HG03439 (cell line): ENCODE data around the gene PHYHD1.
"Not testable (repeated sequence)": the region's sequence is repeated elsewhere in the genome, so short reads cannot be mapped to it uniquely, and the experiment has no call there.

Source experiments
- ATAC-seq: cut with Tn5 transposase; IDR thresholded peaks from one replicate; pipeline ENCODE4 v1.9.1; 2021; ENCODE audit warnings: mild to moderate bottlenecking, moderate library complexity; ENCODE audit not compliant: unreplicated experiment

PHYHD1 gene

DNA sequence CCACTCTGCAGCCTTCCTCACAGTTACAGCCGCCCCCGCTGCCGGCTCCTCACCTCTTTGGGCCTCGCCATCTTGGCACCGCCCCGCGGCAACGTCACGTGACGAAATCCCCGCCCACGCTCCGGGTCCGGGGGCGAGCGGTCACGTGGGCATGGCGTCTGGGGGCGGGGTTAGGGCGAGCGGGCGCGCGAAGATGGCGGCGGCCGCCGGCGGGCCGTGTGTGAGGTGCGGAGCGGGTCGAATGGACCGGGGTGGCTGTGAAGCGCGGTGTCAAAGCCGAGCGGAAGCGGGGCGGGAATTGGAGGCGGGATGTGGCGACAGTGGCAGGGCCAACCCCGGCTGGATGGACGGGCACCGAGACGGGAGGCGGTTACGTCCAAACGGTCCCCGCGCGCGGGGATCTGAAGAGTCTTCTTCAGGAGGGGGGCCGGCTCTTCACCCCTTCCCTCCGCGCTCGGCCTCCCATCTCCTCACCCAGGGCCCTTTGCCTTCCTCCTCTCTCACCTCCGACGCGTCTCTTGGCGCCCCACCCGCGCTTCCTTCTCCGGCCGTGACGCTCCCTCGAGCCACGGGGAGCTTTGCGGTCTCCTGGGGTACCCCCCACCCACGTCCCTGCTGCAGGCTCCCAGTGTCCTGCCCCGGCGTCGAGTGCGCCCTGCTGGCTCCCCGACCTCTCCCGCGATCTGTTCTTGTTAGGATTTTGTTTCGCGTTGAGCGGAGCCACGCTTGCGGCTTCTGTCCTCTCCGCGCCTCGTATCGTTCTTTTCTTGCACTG is 26.9 kb downstream of the PHYHD1 start, which contains the start of the genes DOLK and NUP188:
TSS of gene DOLK (minus strand) at position 77 of the 775 bp plus-strand sequence. CDS start 300 bp downstream, outside the sequence.
TSS of gene NUP188 (plus strand) at position 173 of the 775 bp plus-strand sequence. CDS start at position 194, 21 bp downstream.
- peak; percentile 78 for ATAC-seq

DNA sequence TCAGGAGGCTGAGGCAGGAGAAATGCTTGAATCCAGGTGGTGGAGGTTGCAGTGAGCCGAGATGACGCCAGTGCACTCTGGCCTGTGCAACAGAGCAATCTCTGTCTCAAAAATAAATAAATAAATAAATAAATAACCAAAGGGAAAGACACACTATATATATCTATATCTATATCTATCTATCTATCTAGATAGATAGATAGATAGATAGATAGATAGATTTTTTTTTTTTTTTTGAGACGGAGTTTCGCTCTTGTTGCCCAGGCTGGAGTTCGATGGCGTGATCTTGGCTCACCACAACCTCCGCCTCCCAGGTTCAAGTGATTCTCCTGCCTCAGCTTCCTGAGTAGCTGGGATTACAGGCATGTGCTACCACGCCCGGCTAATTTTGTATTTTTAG is 40.6 kb downstream of the PHYHD1 start:
- not testable (repeated sequence) for ATAC-seq

DNA sequence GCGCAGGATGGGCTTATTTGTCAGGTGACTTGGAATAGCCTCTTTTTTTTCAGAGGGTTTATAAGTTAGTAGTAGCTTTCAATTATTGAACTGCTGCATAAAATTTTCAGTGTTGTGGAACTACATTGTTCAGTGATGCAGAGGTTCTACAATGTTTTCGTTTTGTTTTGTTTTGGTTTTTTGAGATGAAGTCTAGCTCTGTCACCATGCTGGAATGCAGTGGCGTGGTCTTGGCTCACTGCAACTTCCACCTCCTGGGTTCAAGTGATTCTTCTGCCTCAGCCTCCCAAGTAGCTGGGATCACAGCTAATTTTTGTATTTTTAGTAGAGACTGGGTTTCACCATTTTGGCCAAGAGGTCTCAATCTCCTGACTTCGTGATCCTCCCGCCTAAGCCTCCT is 48.7 kb downstream of the PHYHD1 start:
- ATAC-seq: no peak

DNA sequence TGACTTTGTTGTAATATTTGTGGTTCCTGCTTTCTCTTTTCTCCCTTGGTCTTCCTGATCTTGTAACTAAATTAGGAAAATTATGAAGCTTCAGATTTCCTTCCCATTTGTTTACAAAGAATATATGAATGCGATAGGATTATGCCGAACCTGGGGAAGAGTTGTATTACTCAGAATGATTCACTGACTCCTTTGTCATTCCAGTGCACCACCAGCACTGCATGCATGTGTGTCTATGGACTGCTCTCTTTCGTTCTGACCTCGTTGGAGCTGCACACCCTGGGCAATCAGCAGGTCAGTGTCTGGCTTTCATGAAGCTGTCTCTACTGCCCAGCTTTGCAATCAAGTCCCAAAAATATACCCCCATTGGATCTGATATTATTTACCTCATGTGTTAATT is 52.2 kb downstream of the PHYHD1 start:
- no peak for ATAC-seq

DNA sequence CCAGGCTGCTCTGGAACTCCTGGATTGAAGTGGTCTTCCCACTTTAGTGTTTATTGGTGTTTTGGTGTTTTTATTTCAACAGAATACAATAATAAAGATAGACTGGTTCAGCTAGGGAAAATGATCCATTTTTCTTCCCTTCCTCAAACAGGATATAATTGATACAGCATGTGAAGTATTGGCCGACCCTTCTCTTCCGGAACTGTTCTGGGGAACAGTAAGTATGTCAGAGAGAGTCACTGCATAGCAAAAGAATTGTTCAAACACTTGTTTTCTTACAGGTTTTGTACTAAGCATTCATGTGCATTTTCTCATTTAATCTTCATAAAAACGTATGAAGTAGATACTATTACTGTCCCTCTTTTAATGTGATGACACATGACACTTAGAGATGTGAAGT is 58.3 kb downstream of the PHYHD1 start:
- no peak for ATAC-seq

DNA sequence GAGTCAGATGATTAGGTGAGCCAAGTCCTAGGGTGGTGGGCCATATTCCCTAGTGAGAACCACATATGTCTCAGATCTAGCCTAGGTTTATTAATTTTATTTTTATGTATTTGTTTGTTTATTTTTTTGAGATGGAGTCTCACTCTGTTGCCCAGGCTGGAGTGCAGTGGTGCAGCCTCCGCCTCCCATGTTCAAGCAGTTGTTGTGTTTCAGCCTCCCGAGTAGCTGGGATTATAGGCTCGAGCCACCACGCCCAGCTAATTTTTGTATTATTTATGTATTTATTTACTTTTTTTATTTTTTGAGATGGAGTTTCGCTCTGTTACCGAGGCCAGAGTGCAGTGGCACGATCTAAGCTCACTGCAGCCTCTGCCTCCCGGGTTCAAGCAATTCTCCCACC is 62.8 kb downstream of the PHYHD1 start:
- no peak for ATAC-seq

DNA sequence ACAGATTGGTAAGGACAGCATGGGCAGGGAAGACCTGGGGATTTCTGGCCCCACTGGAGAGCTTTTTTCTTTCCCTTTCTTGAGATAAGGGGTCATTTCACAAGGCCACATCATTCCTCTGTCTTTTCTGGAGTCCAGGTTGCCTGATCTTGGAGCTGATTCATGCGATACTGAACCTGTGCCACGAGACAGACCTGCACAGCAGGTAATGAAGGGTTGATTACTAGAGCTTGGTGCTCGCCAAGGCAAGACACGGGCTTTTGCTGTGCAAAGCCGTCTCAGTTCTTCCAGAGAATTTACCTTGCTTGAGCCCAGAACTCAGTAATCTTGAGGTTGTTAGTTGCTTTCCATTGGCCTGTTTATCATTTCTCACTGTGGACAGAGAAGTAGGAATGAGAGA is 65.9 kb downstream of the PHYHD1 start:
- no peak for ATAC-seq

- ATAC-seq: no peak
Measured at GRCh38 chr9:128987805-128988204, 67.0 kb downstream of the PHYHD1 start.
